DND-41 (cell line): Measurements from ENCODE around the gene UBN2.
"Not testable (repeated sequence)": the region's sequence is repeated elsewhere in the genome, so short reads cannot be mapped to it uniquely, and the experiment has no call there.

Experiments
- CTCF ChIP-seq: IDR thresholded peaks from 2 replicates; pipeline ENCODE4 v1.5.1; 2012; ENCODE audit warnings: borderline replicate concordance, low read length, moderate library complexity, mild to moderate bottlenecking; ENCODE audit not compliant: poor library complexity, severe bottlenecking; ENCODE audit errors: extremely low read depth
- EZH2 ChIP-seq: IDR thresholded peaks from 3 replicates; pipeline ENCODE4 v1.6.1; 2012; ENCODE audit warnings: borderline replicate concordance, low read depth, mild to moderate bottlenecking, moderate library complexity, low read length, inconsistent platforms; ENCODE audit not compliant: severe bottlenecking

GRCh38 chr7:139324709-139325108 is 93.7 kb downstream of the UBN2 start:
- not testable (repeated sequence) for TF ChIP-seq EZH2, CTCF
